GM12891 (cell line): ENCODE measurements around the gene FRMPD4.

Experiments used
- DNase-seq: peaks from one replicate; pipeline ENCODE4 v3.0.0; 2011; ENCODE audit warnings: low spot score; ENCODE audit not compliant: insufficient read length
- FAIRE-seq: peaks from 2 replicates; lab custom pipeline; 2011; peaks lifted over from hg19 to GRCh38; lab: Jason Lieb, UNC
- PAX5 ChIP-seq: IDR thresholded peaks from 2 replicates; pipeline ENCODE4 v1.6.1; 2011; ENCODE audit warnings: low read length, moderate library complexity, mild to moderate bottlenecking; ENCODE audit not compliant: insufficient read depth, severe bottlenecking
- POLR2A ChIP-seq: IDR thresholded peaks from 2 replicates; pipeline ENCODE4 v1.6.1; 2011; ENCODE audit warnings: low read depth, low read length, control low read depth
- POLR2AphosphoS5 ChIP-seq: IDR thresholded peaks from 2 replicates; pipeline ENCODE4 v1.6.1; 2011; ENCODE audit warnings: low read depth, low read length, control low read depth
- POU2F2 ChIP-seq: IDR thresholded peaks from 2 replicates; pipeline ENCODE4 v1.6.1; 2011; ENCODE audit warnings: low read depth, mild to moderate bottlenecking, control low read depth, low read length, moderate library complexity
- SPI1 ChIP-seq: IDR thresholded peaks from 2 replicates; pipeline ENCODE4 v1.6.1; 2011; ENCODE audit warnings: low read depth, low read length, control low read depth
- TAF1 ChIP-seq: IDR thresholded peaks from 2 replicates; pipeline ENCODE4 v1.6.1; 2011; ENCODE audit warnings: low read depth, low read length, control low read depth

FRMPD4 gene

GRCh38 chrX:12463052-12463451, 324.8 kb downstream of the FRMPD4 start:
- TF ChIP-seq POLR2AphosphoS5: no peak
- TF ChIP-seq PAX5: no peak
- no peak for TF ChIP-seq POU2F2
- no peak for TF ChIP-seq SPI1
- TF ChIP-seq TAF1: no peak
- no peak for TF ChIP-seq POLR2A
- FAIRE-seq: no peak
- no peak for DNase-seq

DNA sequence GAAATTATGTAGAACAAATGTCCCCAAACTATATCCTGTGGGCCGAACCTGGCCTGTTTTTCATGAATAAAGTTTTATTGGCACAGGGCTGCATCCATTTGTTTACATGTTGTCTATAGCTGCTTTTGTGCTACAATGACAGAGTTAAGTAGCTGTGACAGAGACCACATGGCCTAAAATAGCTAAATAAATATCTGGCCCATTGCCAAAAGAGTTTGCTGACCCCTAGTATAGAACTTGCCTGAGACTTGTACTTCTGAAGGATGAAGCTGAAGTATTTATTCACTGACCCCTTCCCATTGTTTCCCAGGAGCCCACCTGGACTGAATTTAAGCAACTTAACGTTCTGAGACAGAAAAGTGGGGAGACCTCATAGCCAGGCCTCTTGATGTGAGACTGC, 325.6 kb downstream of the FRMPD4 start:
- TF ChIP-seq POLR2AphosphoS5 (no peak), SPI1 (no peak), POU2F2 (no peak), PAX5 (no peak), POLR2A (no peak), TAF1 (no peak)
- DNase-seq (no peak), FAIRE-seq (no peak)

DNA sequence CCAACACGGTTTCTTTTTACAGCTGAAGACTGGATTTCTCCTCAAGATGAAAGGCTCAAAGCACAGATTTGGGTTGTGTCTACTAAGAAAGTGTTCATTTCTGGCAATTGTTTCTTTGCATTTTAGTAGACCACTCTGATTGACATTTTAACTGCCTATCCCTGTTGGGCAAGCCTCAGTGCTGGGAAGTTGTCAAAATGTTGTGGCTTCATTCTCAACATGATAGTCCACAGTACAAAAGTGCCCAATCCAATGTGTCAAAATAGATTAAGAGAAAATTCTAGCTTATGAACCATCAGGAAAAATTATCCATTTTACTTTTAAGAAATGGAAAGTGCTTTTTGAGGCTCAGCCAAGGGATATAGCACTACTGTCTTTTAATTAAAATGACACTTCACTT, 329.0 kb downstream of the FRMPD4 start:
- TF ChIP-seq PAX5: no peak
- no peak for TF ChIP-seq POLR2A
- no peak for TF ChIP-seq POU2F2
- no peak for TF ChIP-seq POLR2AphosphoS5
- TF ChIP-seq TAF1: no peak
- no peak for TF ChIP-seq SPI1
- DNase-seq (no peak), FAIRE-seq (no peak)

- TF ChIP-seq PAX5 (no peak), TAF1 (no peak), POU2F2 (no peak), SPI1 (no peak), POLR2AphosphoS5 (no peak), POLR2A (no peak)
- no peak for FAIRE-seq
- DNase-seq: no peak
These were observed 331.0 kb downstream of the FRMPD4 start for GRCh38 chrX:12469296-12469695.

DNA sequence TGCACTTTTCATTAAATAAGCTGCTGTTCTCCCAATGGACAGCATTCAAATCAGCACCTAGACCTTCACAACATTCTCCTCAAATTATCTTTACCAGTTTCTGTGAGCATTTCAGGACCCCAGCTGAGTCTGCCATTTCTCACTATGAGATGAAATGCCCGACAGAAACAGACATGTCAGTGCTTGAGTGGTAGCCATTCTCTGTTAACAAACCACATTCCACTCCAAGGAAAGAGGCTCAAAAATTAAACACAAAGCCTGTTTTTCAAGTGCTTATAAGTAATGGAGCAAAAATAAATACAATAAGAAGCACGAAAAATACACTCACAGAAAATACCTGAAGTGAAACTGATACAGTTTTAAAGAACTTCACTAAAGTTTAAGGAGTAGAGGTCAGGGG, 332.8 kb downstream of the FRMPD4 start:
- no peak for DNase-seq
- TF ChIP-seq TAF1 (no peak), POLR2A (no peak), POU2F2 (no peak), PAX5 (no peak), POLR2AphosphoS5 (no peak), SPI1 (no peak)
- FAIRE-seq: no peak

DNA sequence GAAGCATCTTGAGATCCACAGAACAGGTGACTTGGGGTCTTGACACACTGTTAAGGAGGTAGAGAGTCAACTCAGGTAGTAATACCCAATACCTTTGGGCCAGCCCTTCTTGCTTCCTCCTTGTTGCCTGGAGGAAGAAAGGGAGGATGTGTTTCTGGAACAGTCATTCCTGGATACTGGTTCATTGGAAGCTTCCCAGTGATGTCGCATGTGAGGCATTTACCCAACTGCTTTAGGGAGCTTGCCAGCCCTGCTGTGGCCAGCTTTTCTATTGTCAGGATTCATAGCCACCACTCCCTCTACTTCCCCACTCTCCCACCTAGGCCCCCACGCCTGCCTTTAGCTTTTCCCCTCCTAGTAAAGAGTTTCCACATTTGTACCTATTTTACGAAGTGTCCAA, 342.7 kb downstream of the FRMPD4 start:
- TF ChIP-seq TAF1 (no peak), POLR2A (no peak), POLR2AphosphoS5 (no peak), SPI1 (no peak), PAX5 (no peak), POU2F2 (no peak)
- DNase-seq: no peak
- FAIRE-seq: no peak

DNA sequence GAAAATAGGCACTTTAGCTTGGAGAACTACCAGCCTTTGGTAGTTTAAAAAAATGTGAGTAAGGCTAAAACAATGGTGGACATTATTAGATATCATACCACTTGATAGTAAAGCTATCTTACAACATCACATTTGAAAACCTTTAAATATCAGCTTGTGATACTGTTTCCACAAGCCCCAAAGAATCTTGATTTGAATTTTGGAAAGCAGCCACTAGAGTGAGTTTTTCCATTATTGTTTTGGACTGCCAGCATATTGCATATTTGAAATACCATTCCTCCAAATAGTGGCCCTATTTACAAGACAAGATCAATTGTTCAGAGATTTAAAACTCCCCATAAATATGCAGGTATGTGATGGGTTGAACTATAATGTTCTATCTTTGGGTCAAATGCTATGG, 349.9 kb downstream of the FRMPD4 start:
- FAIRE-seq (no peak), DNase-seq (no peak)
- no peak for TF ChIP-seq PAX5
- TF ChIP-seq SPI1: no peak
- TF ChIP-seq POLR2A: no peak
- TF ChIP-seq POU2F2: no peak
- no peak for TF ChIP-seq POLR2AphosphoS5
- TF ChIP-seq TAF1: no peak

DNA sequence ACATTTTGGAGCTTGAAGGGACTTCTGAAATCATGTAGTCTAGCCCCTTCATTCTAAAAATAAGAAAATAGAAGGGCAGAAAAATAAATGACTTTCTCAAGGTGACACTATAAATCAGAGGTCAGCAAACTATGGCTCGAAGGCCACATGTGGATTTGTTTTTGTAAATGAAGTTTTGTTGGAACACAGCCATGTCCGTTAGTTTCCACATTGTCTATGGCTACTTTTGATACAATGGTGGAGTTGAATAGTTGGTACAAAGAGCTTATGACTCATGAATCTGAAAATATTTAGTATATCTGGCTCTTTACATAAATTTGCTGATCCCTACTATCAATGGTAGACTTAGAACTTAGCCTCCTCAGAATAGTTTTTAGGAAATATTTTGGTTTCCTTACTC, 350.5 kb downstream of the FRMPD4 start:
- no peak for TF ChIP-seq POU2F2
- no peak for TF ChIP-seq TAF1
- FAIRE-seq (no peak), DNase-seq (no peak)

GRCh38 chrX:12489341-12489740, 351.1 kb downstream of the FRMPD4 start:
- TF ChIP-seq POLR2A (no peak), POU2F2 (no peak), SPI1 (no peak), TAF1 (no peak), PAX5 (no peak), POLR2AphosphoS5 (no peak)
- DNase-seq (no peak), FAIRE-seq (no peak)

DNA sequence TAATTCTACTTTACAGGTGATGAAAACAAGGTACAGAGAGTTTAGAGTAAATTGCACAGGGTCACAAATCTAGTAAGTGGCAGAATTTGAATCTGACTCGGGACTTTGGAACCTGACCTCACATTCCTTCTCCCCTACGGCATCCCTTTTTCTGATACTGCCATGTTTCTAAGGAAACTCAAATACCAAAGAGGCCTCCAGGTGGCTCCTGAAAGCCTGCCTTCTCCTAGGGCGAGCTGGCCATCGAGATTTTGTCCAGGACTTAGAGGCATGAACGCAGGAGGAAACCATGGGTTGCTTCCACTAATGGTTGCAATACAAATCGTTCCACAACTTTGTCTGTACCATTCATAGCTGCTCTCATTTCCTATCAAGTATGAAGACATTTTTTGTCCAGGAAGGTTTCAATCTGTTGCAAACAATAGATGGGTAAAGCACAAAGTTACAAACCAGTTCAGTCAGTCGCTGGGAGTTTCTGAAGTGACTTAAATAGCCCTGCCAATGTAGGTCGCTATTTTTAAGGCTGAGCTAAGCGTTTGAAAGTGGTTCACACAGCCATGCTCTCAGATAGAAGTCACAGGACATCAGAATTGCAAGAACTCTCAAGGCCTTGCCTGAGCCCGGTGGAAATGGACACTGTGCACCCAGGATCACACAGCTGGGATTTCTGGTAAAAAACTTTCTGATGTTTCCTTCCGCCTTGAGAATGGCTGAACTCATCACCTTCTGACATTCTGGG, 356.3 kb downstream of the FRMPD4 start:
- DNase-seq (no peak), FAIRE-seq (no peak)
- no peak for TF ChIP-seq POLR2AphosphoS5

- DNase-seq: no peak
- TF ChIP-seq POU2F2 (no peak), SPI1 (no peak), POLR2AphosphoS5 (no peak), POLR2A (no peak), PAX5 (no peak)
- no peak for FAIRE-seq
These were observed 358.1 kb downstream of the FRMPD4 start for GRCh38 chrX:12496343-12496742.
